Activated effector memory CD4-positive, alpha-beta T cell treated with Interleukin-2 at 50 U/mL for 16 hours (primary cell): ENCODE results near the gene CST2.
"Not testable (repeated sequence)": the region's sequence is repeated elsewhere in the genome, so short reads cannot be mapped to it uniquely, and the experiment has no call there.

ENCODE experiments used
- DNase-seq: peaks from one replicate; pipeline ENCODE4 v3.0.0-alpha.2; 2020

The CST2 gene

GRCh38 chr20:23800865-23801264 lies 25.7 kb downstream of the CST2 start:
- no peak for DNase-seq

- DNase-seq: not testable (repeated sequence)
Observed at GRCh38 chr20:23799216-23799847, 27.2 kb downstream of the CST2 start.

GRCh38 chr20:23795526-23795925 lies 31.0 kb downstream of the CST2 start:
- DNase-seq: no peak

GRCh38 chr20:23794841-23795240 lies 31.7 kb downstream of the CST2 start:
- DNase-seq: no peak

GRCh38 chr20:23794065-23794464 lies 32.5 kb downstream of the CST2 start:
- no peak for DNase-seq

- DNase-seq: no peak
Observed at GRCh38 chr20:23783447-23783846, 43.1 kb downstream of the CST2 start.

GRCh38 chr20:23782366-23782983 lies 44.1 kb downstream of the CST2 start:
- no peak for DNase-seq

GRCh38 chr20:23778676-23779075 lies 47.9 kb downstream of the CST2 start:
- DNase-seq: not testable (repeated sequence)

GRCh38 chr20:23777380-23777779 lies 49.1 kb downstream of the CST2 start:
- not testable (repeated sequence) for DNase-seq

- DNase-seq: no peak
Observed at GRCh38 chr20:23776067-23776771, 50.3 kb downstream of the CST2 start.

GRCh38 chr20:23774081-23774480 lies 52.4 kb downstream of the CST2 start:
- no peak for DNase-seq
